GM12873 (cell line): Measurements from ENCODE around the gene OR6C2.

Source experiments
- CTCF ChIP-seq: IDR thresholded peaks from 2 replicates; pipeline ENCODE4 v1.5.1; 2012; ENCODE audit warnings: low read depth, mild to moderate bottlenecking, moderate library complexity, low read length, control low read depth; ENCODE audit not compliant: insufficient read depth; ENCODE audit errors: missing control alignments

OR6C2 gene

DNA sequence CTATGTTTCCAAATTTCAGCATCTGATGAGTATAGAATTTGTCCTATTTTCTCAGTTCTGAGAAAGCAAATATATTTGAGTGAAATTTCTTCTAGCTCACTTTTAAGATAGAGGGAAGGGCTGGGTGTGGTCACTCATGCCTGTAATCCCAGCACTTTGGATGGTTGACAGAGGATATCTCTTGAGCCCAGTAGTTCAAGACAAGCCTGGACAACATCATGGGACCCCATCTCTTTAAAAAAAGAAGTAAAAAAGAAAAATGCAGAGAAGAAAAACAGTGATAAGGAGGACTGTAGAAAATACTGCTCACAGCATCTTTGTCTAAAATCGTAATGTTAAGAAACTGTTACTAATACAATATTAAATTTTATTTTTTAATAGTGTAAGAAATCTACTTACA is 28.4 kb downstream of the OR6C2 start:
- TF ChIP-seq CTCF, result no peak

DNA sequence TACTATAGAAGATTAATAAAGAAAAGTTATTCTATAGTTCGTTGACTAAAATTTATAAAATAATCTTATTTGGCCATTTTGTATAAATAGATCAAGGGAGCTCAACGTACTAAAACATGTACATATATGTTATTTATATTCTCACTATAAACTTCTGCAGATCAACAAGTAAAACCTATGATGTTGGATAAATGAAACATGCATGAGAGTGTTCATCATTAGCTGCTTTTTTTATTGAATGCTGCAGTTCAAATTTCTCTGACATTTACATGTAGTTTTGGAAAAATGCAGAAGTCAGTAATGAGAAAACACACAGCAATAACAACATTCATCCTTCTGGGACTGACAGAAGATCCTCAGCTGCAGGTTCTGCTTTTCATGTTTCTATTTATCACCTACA is 48.2 kb downstream of the OR6C2 start, which contains the start of gene OR6C68:
TSS of gene OR6C68 (plus strand) at position 301 of the 400 bp plus-strand sequence. CDS start at position 301, 0 bp downstream.
- TF ChIP-seq CTCF, result no peak

DNA sequence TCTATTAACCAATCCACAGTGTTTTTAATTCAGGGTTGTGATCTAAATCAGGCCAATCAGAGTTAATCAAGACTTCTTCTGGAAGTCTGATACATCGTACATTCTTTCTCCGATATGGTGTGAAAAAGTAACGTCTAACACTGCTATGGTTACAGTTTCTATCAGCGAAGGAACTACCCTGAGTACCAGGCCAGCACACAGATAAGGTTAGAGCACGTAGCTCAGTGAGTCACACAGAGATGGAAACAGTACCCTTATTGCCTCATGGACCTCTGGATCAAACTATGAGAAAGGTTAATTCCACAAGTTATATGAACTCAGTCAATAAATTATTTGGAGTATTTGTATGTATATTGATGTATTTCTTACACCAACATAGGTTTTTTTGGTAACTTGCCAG is 51.6 kb downstream of the OR6C2 start:
- no peak for TF ChIP-seq CTCF

DNA sequence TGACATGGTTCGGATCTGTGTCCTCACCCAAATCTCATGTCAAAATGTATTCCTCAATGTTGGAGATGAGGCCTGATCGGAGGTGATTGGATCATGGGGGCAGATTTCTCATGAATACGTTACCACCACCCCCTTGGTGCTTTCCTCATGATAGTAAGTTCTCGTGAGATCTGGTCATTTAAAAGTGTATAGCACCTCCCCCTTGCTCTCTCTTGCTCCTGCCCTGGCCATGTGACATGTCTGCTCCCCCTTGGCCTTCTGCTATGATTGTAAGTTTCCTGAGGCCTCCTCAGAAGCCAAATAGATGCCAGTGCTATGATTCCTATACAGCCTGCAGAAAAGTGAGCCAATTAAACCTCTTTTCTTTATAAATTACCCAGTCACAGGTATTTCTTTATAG is 55.4 kb downstream of the OR6C2 start:
- TF ChIP-seq CTCF, result no peak

DNA sequence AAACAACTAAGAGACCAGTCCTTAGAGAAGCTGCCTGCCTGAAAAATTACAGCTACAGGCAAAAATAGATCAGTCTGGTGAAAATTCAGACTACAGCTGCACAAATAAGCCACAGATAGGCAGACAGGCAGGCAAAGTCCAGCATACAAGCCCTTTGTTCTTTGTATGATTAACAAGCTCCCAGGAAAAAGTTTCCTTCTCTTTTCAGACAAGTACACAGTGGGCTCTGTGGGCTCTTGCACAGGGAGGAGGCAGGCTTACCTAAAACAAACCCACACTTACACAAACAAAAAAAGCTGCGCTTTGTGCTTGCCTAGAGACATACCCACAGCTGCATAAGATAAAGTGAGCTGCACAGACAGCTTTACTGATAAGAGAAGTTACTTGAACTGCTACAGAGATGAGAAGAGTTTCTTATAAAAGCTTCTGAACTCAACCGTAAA is 56.0 kb downstream of the OR6C2 start:
- no peak for TF ChIP-seq CTCF

- TF ChIP-seq CTCF, result no peak
Observed at GRCh38 chr12:55501601-55502000, 57.7 kb downstream of the OR6C2 start.
